Activated T-helper 17 cell treated with anti-CD3 and anti-CD28 coated beads, Interleukin-2, amount 50 U/mL, for 72 hours (primary cell): Measurements from ENCODE around the gene CA9. TPM values are rescaled to one million over a fixed set of nuclear protein-coding genes. Genes with fewer than 3 reads are reported as not detected.

Source experiments
- ATAC-seq: fragments of 150-1000 bp; cut with Tn5 transposase; replicated peaks from 2 replicates; pipeline ENCODE4 v1.10.0; 2021; ENCODE audit warnings: mild to moderate bottlenecking, moderate library complexity
- H3K27ac Mint-ChIP-seq: one replicate; pipeline ENCODE4 v1.8.0; 2022; ENCODE audit warnings: mixed read lengths
- H3K27me3 Mint-ChIP-seq: one replicate; pipeline ENCODE4 v1.8.0; 2022; ENCODE audit warnings: mixed read lengths
- H3K36me3 Mint-ChIP-seq: one replicate; pipeline ENCODE4 v1.8.0; 2022; ENCODE audit warnings: low read depth, mild to moderate bottlenecking, mixed read lengths
- H3K4me1 Mint-ChIP-seq: one replicate; pipeline ENCODE4 v1.8.0; 2022; ENCODE audit warnings: mixed read lengths
- H3K4me3 Mint-ChIP-seq: one replicate; pipeline ENCODE4 v1.8.0; 2022; ENCODE audit warnings: mild to moderate bottlenecking, mixed read lengths
- H3K9me3 Mint-ChIP-seq: one replicate; pipeline ENCODE4 v1.8.0; 2022; ENCODE audit warnings: mixed read lengths
- total RNA-seq, 2 donors: library from RNA; stranded (reverse); gene quantifications; one replicate each; pipeline ENCODE4 v1.2.3, GENCODE V29; 2022

Gene CA9
- total RNA-seq, 2 donors from 2014 or later: 0.89 to 31.7 TPM

- Mint-ChIP-seq H3K9me3 (no peaks in the 10 kb centered on the region), H3K27ac (peak overlapping the region; percentile 99), H3K27me3 (no peaks in the 10 kb centered on the region), H3K4me1 (peaks cover 64% of the 10 kb centered on the region), H3K36me3 (peaks cover 62% of the 10 kb centered on the region), H3K4me3 (peak overlapping the region; percentile 98)
- ATAC-seq: no peak
Observed at GRCh38 chr9:35658968-35659220, 14.8 kb upstream of the CA9 start.

GRCh38 chr9:35659340-35659739, 14.4 kb upstream of the CA9 start:
- Mint-ChIP-seq H3K36me3 (peaks cover 62% of the 10 kb centered on the region), H3K9me3 (no peaks in the 10 kb centered on the region), H3K4me3 (peak overlapping the region; percentile 98), H3K27ac (peak overlapping the region; percentile 99), H3K27me3 (no peaks in the 10 kb centered on the region), H3K4me1 (peaks cover 66% of the 10 kb centered on the region)
- ATAC-seq: no peak

GRCh38 chr9:35660966-35661415, 12.7 kb upstream of the CA9 start:
- H3K36me3 Mint-ChIP-seq: peaks cover 62% of the 10 kb centered on the region
- H3K4me3 Mint-ChIP-seq: peak overlapping the region; percentile 98
- no peaks in the 10 kb centered on the region for H3K9me3 Mint-ChIP-seq
- H3K27me3 Mint-ChIP-seq: no peaks in the 10 kb centered on the region
- H3K27ac Mint-ChIP-seq: peak overlapping the region; percentile 70
- peaks cover 67% of the 10 kb centered on the region for H3K4me1 Mint-ChIP-seq
- no peak for ATAC-seq

- H3K9me3 Mint-ChIP-seq: no peaks in the 10 kb centered on the region
- no peaks in the 10 kb centered on the region for H3K27me3 Mint-ChIP-seq
- H3K4me1 Mint-ChIP-seq: peaks cover 64% of the 10 kb centered on the region
- peaks cover 61% of the 10 kb centered on the region for H3K36me3 Mint-ChIP-seq
- no peak for ATAC-seq
- H3K4me3 Mint-ChIP-seq: peak overlapping the region; percentile 98
- peak overlapping the region; percentile 82 for H3K27ac Mint-ChIP-seq
Observed at GRCh38 chr9:35661756-35662350, 11.9 kb upstream of the CA9 start.

- Mint-ChIP-seq H3K36me3 (peaks cover 55% of the 10 kb centered on the region), H3K27ac (peak overlapping the region; percentile 82), H3K9me3 (no peaks in the 10 kb centered on the region), H3K4me3 (peak overlapping the region; percentile 98), H3K4me1 (peaks cover 58% of the 10 kb centered on the region), H3K27me3 (no peaks in the 10 kb centered on the region)
- ATAC-seq: no peak
Observed at GRCh38 chr9:35662437-35662836, 11.3 kb upstream of the CA9 start.

- Mint-ChIP-seq H3K4me3 (peak within 1 kb of the TSS; percentile 98), H3K27ac (peak within 1 kb of the TSS; percentile 73), H3K4me1 (peaks cover 42% of the 10 kb centered on the region), H3K36me3 (peaks cover 32% of the 10 kb centered on the region), H3K9me3 (no peaks in the 10 kb centered on the region), H3K27me3 (no peaks in the 10 kb centered on the region)
- peak; percentile 89 for ATAC-seq
Observed at GRCh38 chr9:35664531-35665470, 8.9 kb upstream of the CA9 start, which contains the start of gene ARHGEF39. Gene ARHGEF39 (minus strand): TSS chr9:35665195. CDS start chr9:35665169, 26 bp downstream.

- Mint-ChIP-seq H3K9me3 (no peaks in the 10 kb centered on the region), H3K27me3 (no peaks in the 10 kb centered on the region), H3K4me1 (peaks cover 41% of the 10 kb centered on the region), H3K27ac (peak overlapping the region; percentile 73), H3K36me3 (peaks cover 25% of the 10 kb centered on the region), H3K4me3 (peak overlapping the region; percentile 98)
- no peak for ATAC-seq
Observed at GRCh38 chr9:35665471-35665818, 8.3 kb upstream of the CA9 start.

- Mint-ChIP-seq H3K36me3 (peaks cover 19% of the 10 kb centered on the region), H3K4me1 (peaks cover 35% of the 10 kb centered on the region), H3K9me3 (no peaks in the 10 kb centered on the region), H3K27ac (peak overlapping the region; percentile 73), H3K27me3 (no peaks in the 10 kb centered on the region), H3K4me3 (peak overlapping the region; percentile 98)
- no peak for ATAC-seq
Observed at GRCh38 chr9:35666045-35666444, 7.7 kb upstream of the CA9 start.

GRCh38 chr9:35666549-35666948, 7.2 kb upstream of the CA9 start:
- ATAC-seq: no peak
- Mint-ChIP-seq H3K27me3 (no peaks in the 10 kb centered on the region), H3K36me3 (peaks cover 14% of the 10 kb centered on the region), H3K27ac (peak overlapping the region; percentile 73), H3K4me1 (peaks cover 34% of the 10 kb centered on the region), H3K9me3 (no peaks in the 10 kb centered on the region), H3K4me3 (no peak overlapping the region)

- no peaks in the 10 kb centered on the region for H3K27me3 Mint-ChIP-seq
- no peak overlapping the region for H3K4me3 Mint-ChIP-seq
- ATAC-seq: no peak
- no peak overlapping the region for H3K27ac Mint-ChIP-seq
- peaks cover under 1% of the 10 kb centered on the region for H3K36me3 Mint-ChIP-seq
- H3K9me3 Mint-ChIP-seq: no peaks in the 10 kb centered on the region
- peaks cover 20% of the 10 kb centered on the region for H3K4me1 Mint-ChIP-seq
Observed at GRCh38 chr9:35667939-35668338, 5.8 kb upstream of the CA9 start.

- Mint-ChIP-seq H3K36me3 (no peaks in the 10 kb centered on the region), H3K4me3 (no peak overlapping the region), H3K27ac (no peak overlapping the region), H3K27me3 (peaks cover 3% of the 10 kb centered on the region), H3K4me1 (peaks cover 13% of the 10 kb centered on the region), H3K9me3 (no peaks in the 10 kb centered on the region)
- ATAC-seq: no peak
Observed at GRCh38 chr9:35669331-35670145, 4.2 kb upstream of the CA9 start.

GRCh38 chr9:35674025-35674361, 265 bp downstream of the CA9 start:
- Mint-ChIP-seq H3K27me3 (peaks cover 5% of the 10 kb centered on the region), H3K36me3 (no peaks in the 10 kb centered on the region), H3K4me3 (peak overlapping the region; percentile 45), H3K9me3 (no peaks in the 10 kb centered on the region), H3K27ac (peak overlapping the region; percentile 1), H3K4me1 (peaks cover 12% of the 10 kb centered on the region)
- no peak for ATAC-seq

- H3K27ac Mint-ChIP-seq: no peak overlapping the region
- H3K9me3 Mint-ChIP-seq: no peaks in the 10 kb centered on the region
- peak; percentile 10 for ATAC-seq
- H3K4me1 Mint-ChIP-seq: peaks cover 12% of the 10 kb centered on the region
- H3K36me3 Mint-ChIP-seq: no peaks in the 10 kb centered on the region
- peaks cover 5% of the 10 kb centered on the region for H3K27me3 Mint-ChIP-seq
- peak overlapping the region; percentile 74 for H3K4me3 Mint-ChIP-seq
Observed at GRCh38 chr9:35675204-35675603, 1.5 kb downstream of the CA9 start.

GRCh38 chr9:35675732-35676392, 2.1 kb downstream of the CA9 start:
- H3K36me3 Mint-ChIP-seq: no peaks in the 10 kb centered on the region
- H3K4me3 Mint-ChIP-seq: peak overlapping the region; percentile 74
- peak; percentile 92 for ATAC-seq
- peaks cover 5% of the 10 kb centered on the region for H3K27me3 Mint-ChIP-seq
- peaks cover 12% of the 10 kb centered on the region for H3K4me1 Mint-ChIP-seq
- peak overlapping the region; percentile 56 for H3K27ac Mint-ChIP-seq
- H3K9me3 Mint-ChIP-seq: no peaks in the 10 kb centered on the region
